GM21528 (cell line): ENCODE measurements around the gene AFF2.
A peak's percentile ranks its signal among the peaks of the same experiment; 100 is the strongest.

Experiments used
- ATAC-seq: cut with Tn5 transposase; IDR thresholded peaks from one replicate; pipeline ENCODE4 v1.9.1; 2021; ENCODE audit warnings: mild to moderate bottlenecking, moderate library complexity; ENCODE audit not compliant: unreplicated experiment, low FRiP score

The AFF2 gene

GRCh38 chrX:148577741-148578140 lies 77.3 kb downstream of the AFF2 start:
- no peak for ATAC-seq

GRCh38 chrX:148580016-148580415 lies 79.6 kb downstream of the AFF2 start:
- no peak for ATAC-seq

DNA sequence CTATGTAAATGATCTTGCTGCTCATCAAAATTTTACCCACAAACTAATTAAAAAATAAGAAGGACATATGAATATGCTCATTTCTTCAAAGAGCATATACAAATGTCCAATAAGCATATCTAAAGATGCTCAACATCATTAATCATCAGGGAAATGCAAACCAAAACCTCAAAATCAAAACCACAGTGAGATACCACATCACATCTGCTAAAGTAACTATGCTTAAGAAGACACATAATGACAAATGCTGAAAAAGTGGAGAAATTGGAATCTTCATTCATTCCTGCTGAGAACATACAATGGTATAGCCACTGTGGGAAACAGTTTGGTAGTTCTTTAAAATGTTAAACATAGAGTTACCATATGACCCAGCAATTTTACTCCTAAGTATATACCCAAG lies 81.9 kb downstream of the AFF2 start:
- no peak for ATAC-seq

DNA sequence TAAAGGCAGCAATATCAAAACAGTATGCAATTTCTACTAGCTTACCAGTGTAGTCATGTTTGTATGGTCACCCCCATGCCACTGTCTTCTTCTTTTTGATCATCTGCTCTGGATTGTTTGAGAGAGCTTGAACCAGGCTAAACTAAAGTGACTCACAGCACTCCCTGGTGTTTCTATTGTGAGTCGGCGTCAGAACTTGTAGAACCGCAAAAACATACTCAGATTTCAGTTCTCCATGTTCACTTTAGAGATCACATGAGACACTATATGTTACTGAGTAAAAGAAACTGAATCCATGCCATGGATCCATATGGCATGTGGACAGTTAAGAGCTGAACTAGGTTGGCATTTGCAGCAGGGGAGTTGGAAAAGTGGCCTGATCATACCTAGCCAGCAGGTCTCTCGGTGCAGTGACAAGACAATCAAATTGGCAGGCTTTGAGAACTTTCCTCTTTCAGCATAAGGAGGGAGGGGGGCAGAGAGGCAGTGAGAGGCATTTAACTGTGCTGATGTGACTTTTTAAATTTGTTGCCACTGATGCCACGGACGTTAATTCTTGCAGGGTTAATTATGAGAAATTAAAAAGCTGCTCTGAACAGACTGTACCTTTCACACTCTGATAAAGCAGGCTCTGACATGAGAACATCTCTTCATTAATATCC lies 88.4 kb downstream of the AFF2 start:
- no peak for ATAC-seq

GRCh38 chrX:148592595-148592994 lies 92.2 kb downstream of the AFF2 start:
- no peak for ATAC-seq

DNA sequence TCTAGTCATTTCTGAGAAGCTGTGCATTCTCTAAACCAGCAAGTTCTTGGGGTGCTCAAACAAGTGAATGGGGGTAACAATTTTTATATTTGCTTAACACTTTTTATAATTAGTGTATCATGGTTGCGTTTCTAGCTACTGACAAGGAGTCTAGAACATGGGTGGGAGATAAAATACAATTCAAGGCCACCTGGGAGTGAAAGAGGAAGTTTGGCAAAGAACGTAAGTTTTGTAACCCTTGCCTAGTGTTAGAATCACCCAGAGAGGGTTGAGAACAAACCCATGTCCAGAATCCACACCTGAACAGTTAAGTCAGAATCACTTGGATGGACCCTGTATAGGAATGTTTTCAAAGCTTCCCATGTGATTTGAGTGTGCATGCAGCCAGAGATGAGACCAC lies 92.7 kb downstream of the AFF2 start:
- no peak for ATAC-seq

DNA sequence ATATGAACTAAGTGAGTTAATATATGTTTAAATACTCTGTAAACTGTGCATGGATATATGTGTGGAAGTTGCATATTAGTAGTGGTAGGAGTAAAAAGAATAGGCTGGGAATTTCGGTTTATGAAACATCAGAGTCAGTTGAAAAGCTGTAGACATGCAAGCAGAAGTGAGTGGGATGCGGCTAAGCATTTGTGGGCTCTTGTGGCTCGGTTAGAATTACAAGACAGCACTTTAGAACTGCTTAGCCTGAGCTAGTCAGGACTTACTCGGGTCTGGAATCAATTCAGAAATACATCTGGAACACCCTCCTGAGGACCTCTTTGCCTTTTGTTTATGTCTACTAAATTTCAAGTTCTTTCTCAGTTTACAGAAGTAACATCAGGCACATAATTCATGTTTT lies 93.6 kb downstream of the AFF2 start:
- ATAC-seq: no peak

DNA sequence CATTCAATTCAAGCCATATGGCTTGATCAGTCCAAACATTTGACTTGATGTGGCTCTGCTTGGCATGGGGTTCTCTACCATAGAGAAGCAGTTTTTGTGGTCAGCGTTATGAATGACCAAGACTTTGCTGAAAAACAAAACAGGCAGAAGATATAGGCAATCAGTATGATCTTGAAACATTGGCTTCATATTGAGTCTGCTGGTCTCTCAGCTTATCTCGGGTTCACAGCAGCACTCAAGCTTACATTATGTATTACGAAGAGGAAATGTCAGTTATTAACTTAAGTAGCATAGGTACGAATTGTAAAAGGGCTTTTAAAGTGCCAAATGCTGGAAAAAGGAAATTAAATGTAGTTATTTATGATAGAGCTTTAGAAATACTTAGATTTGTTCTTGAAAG lies 99.0 kb downstream of the AFF2 start:
- ATAC-seq: no peak

DNA sequence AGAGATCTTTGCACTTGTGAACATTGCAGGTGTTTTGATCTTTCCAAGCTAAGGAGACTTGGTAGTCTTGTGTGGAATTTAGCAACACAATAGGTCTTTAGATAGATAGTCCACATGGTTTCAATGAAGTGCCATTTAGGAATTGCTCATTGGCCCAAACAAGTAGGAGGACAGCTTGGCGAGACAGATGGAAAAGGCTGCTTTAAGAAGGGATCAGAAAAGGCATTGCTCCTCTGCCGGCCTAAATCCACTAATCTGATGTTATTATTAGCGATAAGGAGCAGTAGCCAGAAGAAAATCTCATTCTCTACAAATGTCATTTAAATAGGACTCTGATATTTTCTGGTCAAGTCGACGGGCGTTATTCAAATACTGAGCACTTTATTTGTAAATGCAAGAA lies 99.7 kb downstream of the AFF2 start:
- no peak for ATAC-seq

DNA sequence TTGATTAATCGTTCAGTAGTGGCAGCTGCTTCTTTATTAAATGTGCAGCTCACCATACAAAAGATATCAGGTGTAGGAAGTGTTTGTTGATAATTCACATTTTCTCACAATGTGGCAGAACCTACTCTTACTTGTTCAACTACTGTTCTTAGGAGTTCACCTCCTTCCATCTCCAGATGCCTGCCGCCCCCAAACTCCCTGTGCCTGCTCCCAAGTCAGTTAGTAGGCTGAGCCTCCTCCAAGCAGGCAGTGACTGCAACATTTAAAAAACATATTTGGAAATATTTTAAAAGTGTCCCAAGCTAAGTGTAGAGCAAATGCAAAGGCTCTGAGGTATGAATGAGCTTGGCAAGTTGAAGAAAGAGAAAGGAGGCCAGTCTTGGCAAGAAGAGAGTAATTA lies 100.2 kb downstream of the AFF2 start:
- ATAC-seq: no peak

DNA sequence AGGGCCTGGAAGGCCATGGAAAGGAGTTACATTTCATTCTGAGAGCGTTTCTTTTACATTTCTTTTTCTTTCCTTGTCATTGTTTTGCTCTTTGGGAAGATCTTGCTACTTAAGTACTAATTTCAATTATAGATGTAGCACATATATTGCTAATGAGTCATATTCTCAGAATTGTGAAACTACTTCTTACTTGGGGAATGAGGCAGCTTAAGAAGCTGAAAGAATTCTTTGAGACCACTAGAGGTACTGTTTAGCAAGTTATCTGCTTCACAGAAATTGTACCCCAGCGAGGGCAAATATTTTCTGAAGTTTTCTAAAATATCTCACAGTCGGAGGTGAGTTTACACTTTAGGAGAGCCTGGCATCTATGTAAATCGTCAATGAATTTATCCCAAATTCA lies 100.6 kb downstream of the AFF2 start:
- no peak for ATAC-seq

DNA sequence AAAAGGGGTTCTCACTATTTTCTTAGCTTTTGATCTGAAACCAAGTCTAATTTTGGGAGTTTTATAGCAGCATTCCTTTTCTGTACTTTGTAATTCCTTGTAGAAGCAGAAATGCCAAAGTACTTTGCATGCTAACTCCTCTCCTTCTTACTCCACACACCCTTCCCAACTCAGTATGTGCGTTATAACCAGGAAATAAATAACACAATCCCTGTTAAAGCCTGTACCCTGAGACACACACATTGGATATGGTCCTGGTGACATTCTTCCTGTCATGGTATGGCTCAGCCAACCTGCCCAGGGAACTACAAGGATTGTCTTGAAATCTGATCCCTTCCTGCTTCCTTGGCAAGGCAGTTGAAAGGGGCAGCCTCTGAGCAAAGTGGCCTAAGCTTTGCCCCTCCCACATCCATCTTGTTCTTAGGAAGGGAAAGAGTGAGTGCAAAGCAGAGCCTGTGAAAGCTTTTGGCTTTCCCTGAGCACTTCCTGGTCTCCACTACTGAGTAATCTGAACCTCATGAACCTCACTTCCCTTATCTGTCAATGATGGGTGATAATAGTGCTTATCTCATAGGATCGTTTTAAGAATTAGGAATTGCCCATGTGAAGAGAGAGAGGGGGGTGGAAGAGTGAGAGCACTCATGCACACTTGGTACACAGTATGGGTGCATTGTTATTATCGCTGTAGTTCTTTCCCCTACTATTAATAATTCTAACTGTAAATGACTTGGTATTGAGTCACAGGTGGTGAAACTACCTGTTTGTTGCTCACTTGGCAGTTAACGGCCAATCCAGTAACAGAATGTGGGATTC lies 109.3 kb downstream of the AFF2 start:
- ATAC-seq: peak; percentile 87

GRCh38 chrX:148610328-148610698 lies 109.9 kb downstream of the AFF2 start:
- ATAC-seq: peak; percentile 71

DNA sequence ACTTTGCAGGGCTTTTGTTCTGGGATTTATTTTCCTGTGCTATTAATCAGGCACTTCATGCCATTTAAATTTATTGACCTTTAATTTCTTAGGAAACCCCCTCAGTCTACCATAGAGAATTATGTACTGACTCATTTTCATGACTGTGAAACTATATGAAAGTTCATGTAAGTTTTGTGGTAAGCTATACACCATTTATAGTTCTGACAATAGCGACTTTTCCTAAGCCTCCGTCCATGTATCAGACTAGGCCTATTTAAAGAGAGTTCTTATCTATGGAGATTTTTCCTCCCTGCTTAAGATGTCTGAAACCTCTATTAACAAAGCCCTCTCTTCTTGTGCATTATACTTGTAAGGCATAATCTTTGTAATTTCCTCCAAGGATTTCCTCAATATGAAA lies 111.6 kb downstream of the AFF2 start:
- ATAC-seq: peak; percentile 38

DNA sequence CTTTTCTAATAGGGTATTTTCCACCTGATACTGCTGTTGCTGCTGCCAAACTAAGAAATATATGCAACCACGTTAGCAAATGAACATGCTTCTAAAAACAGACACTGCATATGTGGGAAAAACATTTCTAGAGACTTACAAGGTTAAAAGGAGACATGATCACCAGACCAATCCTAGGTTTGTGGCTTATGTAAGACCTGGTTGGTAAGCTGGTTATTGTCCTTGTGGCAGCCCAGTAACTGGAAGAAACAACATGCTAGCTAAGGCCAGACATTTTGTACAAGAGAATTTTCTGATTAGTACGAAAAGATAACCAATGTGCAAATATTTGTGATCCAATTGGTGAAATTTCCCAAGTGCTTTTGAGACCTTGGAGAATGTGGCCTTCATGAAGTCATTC lies 112.0 kb downstream of the AFF2 start:
- no peak for ATAC-seq

DNA sequence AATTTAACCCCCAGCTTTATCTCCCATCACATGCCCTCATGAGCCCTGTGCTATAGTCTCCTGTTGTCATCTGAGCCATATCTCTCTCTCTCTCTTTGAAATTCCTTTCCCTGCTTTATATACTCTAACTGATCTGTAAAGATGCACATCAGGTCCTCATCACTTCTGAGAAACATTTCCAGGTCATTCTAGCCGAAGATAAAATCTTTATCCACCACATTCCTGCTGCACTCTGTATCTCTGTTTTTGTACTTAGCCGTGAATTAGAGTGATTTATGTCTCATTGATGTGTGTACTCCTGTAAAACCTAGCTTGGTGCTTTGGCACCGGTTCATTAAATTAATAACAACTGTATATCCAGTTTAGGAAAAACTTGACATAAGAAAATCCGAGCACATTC lies 113.2 kb downstream of the AFF2 start:
- ATAC-seq: no peak

DNA sequence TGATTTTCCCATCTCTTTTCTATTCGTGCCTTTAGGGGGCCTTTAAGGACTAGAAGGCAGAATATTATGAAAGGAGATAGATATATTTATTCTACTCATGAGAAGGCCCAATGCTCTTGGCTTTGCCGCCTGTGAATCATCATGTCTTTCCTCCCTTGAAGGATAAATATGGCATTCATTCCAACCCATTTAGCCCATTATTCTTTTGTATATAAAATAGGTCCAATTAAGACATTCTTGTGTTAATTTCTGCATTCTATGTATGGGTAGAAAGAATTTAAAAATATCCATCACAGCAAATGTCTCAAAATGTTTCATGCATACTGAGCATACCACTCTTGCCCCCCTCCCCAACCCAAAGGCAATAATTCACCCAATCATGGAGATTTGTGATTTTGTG lies 115.1 kb downstream of the AFF2 start:
- ATAC-seq: no peak

DNA sequence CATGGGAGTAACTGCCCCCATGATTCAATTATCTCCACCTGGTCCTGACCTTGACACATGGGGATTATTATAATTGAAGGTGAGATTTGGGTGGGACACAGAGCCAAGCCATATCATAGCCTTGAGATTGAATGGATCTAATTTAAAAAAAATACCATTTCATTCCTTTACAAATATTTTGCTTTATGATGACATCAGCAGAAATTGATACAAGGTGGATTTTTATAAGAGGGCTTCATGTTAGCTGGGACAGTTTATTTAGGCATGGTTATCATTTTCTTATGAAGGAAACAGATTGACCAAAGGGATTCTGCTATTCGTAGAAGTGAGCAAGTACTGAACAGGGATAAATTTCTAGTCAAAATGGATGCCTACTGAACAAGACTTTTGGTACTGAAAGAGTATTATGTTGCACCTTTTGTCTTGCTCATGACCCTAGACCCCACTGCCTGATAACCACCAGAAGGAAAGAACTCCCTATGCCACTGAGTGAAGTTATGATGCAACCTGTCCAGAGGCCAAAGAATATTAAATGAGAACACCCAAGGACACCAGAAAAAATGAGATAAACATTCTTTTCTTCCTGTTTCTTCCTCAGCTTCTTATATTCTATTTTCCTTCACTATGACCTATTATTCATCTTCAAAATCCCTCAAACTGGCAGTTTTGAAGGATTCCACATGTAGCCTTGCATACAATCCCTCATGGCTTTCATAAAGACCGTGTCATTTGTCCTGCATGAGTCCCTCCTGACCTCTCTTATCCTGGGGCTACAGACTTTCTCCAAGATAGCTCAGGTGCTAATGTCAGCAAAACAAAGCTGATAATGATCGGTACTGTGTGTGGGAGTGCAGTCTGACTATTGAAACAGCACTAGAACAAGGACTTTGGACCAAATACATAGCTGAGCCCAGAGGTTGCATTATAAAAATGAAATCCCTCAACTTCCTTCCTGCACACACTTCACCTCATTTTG lies 118.3 kb downstream of the AFF2 start:
- no peak for ATAC-seq

DNA sequence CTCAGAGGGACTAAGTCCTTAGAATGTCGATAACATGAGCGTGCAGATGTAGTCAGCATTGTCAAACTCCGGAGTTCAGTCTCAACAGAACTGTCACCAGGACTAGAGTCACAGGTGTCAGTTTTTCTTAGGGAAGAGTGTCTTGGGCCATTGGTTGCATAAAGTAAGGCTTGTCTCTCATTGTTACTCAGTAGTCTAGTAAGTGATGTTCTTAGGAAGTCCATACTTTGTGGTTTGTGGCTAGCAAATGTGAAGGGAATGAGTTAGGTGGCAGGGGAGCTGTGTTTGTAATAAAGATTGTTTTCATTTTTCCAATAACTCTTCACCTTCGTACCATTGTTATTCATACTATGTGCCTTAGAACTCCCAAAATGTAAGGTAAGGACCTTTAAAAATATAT lies 119.6 kb downstream of the AFF2 start:
- ATAC-seq: no peak

- no peak for ATAC-seq
Measured at GRCh38 chrX:148624951-148625474, 124.6 kb downstream of the AFF2 start.

- ATAC-seq: no peak
Measured at GRCh38 chrX:148628621-148629020, 128.2 kb downstream of the AFF2 start.
